ENCODE measurements around the gene C2orf76.
A peak's percentile ranks its signal among the peaks of the same experiment; 100 is the strongest.

C2orf76 gene

DNA sequence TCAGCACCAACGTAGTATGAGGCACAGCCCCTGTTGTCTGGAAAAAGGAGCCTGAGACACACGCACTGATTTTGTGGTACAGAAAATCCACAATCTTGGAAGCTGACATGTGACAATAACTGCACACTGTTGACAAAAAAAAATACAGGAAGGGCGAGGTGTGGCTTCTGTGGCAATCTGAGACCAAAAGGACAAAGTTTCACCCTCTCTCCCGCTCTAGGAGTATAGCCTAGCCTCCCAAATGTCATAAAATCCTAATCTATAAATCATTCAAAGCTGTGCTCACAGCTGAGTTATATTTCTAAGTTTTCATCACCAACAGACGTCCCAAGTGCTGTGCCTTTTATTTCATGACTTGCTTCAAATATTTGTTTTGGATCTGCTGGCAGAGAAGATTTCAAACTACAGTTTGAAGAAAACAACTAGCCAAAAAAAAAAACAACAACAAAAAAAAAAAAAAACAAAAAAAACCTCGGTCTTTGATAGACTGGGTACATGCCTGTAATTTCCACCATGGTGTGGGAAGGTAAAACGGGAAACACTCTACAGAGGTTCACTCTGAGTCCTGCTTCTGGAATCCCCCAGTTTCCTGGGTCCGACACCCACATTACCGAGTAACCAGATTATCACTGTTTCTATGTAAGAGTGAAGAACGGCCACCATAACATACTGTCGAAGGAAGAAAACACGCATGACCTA is 61.0 kb downstream of the C2orf76 start:
- DNase-seq (ENCODE audit: extremely low read depth, low read depth): no peak
- TF ChIP-seq, protein P1, sequence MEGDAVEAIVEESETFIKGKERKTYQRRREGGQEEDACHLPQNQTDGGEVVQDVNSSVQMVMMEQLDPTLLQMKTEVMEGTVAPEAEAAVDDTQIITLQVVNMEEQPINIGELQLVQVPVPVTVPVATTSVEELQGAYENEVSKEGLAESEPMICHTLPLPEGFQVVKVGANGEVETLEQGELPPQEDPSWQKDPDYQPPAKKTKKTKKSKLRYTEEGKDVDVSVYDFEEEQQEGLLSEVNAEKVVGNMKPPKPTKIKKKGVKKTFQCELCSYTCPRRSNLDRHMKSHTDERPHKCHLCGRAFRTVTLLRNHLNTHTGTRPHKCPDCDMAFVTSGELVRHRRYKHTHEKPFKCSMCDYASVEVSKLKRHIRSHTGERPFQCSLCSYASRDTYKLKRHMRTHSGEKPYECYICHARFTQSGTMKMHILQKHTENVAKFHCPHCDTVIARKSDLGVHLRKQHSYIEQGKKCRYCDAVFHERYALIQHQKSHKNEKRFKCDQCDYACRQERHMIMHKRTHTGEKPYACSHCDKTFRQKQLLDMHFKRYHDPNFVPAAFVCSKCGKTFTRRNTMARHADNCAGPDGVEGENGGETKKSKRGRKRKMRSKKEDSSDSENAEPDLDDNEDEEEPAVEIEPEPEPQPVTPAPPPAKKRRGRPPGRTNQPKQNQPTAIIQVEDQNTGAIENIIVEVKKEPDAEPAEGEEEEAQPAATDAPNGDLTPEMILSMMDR (IDR thresholded peaks at IDR 0.05; ENCODE audit: low read depth, low read length): no peak

DNA sequence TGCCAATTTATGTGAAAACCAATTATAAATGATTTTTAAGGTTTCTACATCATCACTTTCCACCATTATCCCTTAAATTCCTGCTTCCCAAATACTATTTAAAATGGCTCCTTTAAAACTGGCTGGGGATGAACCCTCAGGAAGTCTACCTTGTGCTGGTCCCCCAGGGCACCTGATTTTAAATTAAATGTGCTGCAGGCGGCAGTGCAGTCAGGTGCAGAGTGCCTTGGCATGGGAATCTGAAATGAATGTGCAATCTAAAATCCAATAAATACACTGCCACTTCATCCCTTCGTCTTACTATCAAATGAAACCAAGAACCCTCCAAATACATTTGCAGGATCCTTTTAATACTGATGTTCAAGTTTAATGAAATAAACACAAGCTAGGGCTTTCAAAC is 61.8 kb downstream of the C2orf76 start:
- no peak for DNase-seq (ENCODE audit: extremely low read depth, low read depth)
- TF ChIP-seq, protein P1 (IDR thresholded peaks at IDR 0.05; ENCODE audit: low read depth, low read length): no peak

DNA sequence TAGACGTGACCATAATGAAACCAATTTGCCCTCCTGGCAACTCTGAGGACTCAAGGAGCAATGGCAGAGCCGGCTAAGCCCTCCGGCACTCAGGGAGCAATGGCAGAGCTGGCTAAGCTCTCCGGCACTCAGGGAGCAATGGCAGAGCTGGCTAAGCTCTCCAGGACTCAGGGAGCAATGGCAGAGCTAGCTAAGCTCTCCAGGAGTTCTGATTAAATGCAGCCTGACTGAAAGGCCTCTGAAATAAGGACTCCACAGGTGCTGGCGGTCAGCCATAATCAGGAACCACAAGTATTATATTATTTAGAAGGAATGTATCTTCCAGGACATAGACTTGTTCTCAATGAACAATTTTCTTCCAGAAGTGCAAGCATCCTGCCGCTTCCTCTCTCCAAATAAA is 65.2 kb downstream of the C2orf76 start:
- no peak for DNase-seq (ENCODE audit: extremely low read depth, low read depth)
- TF ChIP-seq, protein P1 (IDR thresholded peaks at IDR 0.05; ENCODE audit: low read depth, low read length): no peak

DNA sequence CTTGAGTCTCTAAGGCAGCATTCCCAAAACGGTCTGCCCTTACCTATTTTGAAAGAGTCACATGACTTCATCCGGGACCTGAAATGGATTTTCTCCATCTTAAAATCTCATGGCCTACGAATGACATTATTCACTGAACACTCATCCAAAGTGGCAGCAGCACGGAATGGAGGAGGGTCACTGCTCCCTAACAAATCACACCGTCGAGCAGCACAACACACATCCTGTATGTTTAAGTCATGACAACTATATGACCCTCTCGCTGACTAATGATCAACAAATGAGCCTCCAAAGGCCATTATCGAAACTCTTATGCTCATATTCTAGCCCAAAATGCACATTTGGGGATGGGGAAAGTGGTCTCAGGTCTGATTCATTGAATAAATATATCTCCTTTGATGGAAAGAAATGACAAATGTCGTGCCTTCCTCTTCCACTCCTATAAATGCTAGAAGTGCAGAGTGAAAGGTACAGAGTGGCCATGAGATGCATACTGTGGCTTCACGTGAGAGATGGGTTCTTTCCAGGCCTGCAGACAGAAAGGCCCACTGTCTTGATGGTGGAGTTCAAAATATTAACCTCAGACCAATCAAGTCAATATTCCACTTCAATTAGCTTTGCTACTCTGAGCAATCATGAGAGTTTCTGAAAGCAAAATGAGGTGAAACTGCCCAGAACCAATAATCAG is 70.8 kb downstream of the C2orf76 start:
- no peak for DNase-seq (ENCODE audit: extremely low read depth, low read depth)
- TF ChIP-seq, protein P1 (IDR thresholded peaks at IDR 0.05; ENCODE audit: low read depth, low read length): no peak

DNA sequence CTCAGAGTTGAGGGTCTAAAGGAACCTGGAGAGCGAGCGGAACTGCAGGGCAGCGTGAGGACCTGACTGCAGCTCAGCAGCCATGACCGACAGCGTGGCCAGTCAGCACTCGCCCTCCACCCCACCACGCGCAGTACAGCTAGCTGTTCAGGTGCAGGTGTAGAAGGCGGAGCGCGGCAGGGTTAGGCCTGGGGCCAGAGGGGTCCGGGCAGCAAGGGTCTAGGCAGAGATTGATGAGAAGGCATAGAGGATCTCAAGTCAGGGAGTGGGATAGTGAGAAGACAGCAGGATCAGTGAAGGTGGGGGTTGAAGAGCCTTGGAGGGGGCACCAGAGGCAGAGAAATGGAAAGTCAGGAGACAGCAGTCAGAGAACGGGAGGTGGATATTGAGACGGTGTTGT is 72.0 kb downstream of the C2orf76 start:
- TF ChIP-seq, protein P1 (IDR thresholded peaks at IDR 0.05; ENCODE audit: low read depth, low read length): no peak
- no peak for DNase-seq (ENCODE audit: extremely low read depth, low read depth)

DNA sequence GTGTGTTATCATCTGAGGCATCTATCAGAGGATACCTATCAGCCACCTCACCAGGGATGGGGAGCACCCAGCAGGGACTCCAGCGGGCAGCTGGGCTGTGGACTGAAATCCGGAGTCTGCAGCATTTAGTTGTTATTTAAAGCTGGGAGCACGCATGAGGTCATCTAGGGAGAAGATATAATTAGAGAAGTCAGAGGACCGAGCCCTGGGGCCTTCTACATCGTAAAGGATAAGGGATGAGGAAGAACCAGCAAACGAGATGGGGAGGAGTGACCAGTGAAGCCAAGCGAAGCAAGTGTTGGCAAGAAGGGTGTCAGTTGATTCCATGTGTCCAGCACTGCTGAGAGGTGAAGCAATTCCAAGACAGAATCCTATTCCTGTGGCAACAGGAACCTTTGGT is 72.7 kb downstream of the C2orf76 start:
- TF ChIP-seq, protein P1 (IDR thresholded peaks at IDR 0.05; ENCODE audit: low read depth, low read length): no peak
- DNase-seq (ENCODE audit: extremely low read depth, low read depth): peak; percentile 16

DNA sequence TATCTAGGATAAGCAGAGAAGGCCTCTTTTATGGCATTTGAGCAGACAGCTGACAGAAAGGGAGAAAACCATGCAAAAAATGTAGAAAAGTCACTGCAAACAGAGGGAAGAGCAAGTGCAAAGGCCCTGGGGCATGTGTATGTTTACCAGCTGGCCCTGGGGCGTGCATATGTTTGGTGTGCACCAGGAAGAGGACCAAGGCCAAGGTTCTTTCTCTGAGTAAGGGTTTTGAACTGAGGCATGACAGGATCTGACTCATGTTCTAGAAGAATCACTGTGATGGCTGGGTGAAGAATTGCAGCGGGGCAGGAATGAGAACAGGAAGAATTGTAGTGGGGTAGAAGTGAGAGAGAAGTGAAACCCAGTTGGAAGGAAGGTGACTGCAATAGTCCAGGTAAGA is 73.4 kb downstream of the C2orf76 start:
- DNase-seq (ENCODE audit: extremely low read depth, low read depth): no peak
- TF ChIP-seq, protein P1 (IDR thresholded peaks at IDR 0.05; ENCODE audit: low read depth, low read length): no peak

Data from AG09319 (cell line).